H1 (cell line): ENCODE results near the gene BCL2. TPM values are rescaled to one million over a fixed set of nuclear protein-coding genes. Genes with fewer than 3 reads are reported as not detected.

Experiments used
- MAFK ChIP-seq: IDR thresholded peaks from 2 replicates; pipeline ENCODE4 v1.6.1; 2012; ENCODE audit warnings: low read depth, mild to moderate bottlenecking, improper control_type of control experiment, low read length
- SP2 ChIP-seq: IDR thresholded peaks from 2 replicates; pipeline ENCODE4 v1.6.1; 2012; ENCODE audit warnings: mild to moderate bottlenecking, low read length, inconsistent platforms
- SP4 ChIP-seq: IDR thresholded peaks from 2 replicates; pipeline ENCODE4 v1.6.1; 2012; ENCODE audit warnings: low read length, inconsistent platforms
- TCF12 ChIP-seq: IDR thresholded peaks from 2 replicates; pipeline ENCODE4 v1.6.1; 2011; ENCODE audit warnings: low read depth, mild to moderate bottlenecking, low read length
- polyA plus RNA-seq, 7 experiments: library from polyadenylated mRNA; depleted of rRNA in 3 of 7; stranded (reverse) in 5 of 7; unstranded in 2 of 7; fragments of >200 nt in 5 of 7; fragments of 200-250 nt in 2 of 7; gene quantifications; 1 replicate in 5 of 7; 2 replicates in 1 of 7; 4 replicates in 1 of 7; pipeline versions ENCODE4 v1.2.1 to v1.2.3, GENCODE V29; 2011 to 2013; ENCODE audit warnings: missing spikeins in 2 of 7, mixed read lengths in 2 of 7
- total RNA-seq: library from RNA; stranded (reverse); fragmentation: NEBNext Ultra II Directional; extraction: Animal tissue kit (Norgen Biotek cat#: 25700); gene quantifications from 2 replicates; pipeline ENCODE4 v1.2.1, GENCODE V29; 2021

BCL2 gene
- total and polyA plus RNA-seq, 2 of the 8 experiments (the other 6 are each of a cell fraction or from before 2014, with no cell fraction given): 0.59 to 4.5 TPM

DNA sequence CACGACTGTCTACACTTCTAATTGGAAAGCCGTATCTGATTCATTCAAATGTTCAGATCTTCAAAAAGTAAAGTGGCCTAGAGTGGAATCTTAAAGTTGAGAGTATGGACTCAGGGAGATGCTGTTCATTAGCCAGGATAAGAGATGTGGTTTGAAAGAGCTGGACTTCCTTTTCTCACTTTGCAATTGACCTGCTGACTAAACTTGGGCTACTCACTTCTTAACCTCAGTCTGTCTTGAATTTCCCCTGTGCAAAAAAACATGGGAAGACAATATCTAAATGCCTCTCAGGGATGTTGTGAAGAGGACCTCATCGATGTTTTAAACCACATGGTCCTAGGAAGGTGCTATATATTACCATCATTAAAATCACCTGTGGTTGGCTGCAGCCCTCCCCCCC is 64.1 kb downstream of the BCL2 start (continued):
- TF ChIP-seq TCF12: no peak
- no peak for TF ChIP-seq MAFK
- no peak for TF ChIP-seq SP2
- TF ChIP-seq SP4: no peak
